ENCODE measurements around the gene DCAF4. TPM values are rescaled to one million over a fixed set of nuclear protein-coding genes. Genes with fewer than 3 reads are reported as not detected.
A peak's percentile ranks its signal among the peaks of the same experiment; 100 is the strongest.

Gene DCAF4
- total RNA-seq, 1 experiment from 2014 or later: 19.6 TPM

DNA sequence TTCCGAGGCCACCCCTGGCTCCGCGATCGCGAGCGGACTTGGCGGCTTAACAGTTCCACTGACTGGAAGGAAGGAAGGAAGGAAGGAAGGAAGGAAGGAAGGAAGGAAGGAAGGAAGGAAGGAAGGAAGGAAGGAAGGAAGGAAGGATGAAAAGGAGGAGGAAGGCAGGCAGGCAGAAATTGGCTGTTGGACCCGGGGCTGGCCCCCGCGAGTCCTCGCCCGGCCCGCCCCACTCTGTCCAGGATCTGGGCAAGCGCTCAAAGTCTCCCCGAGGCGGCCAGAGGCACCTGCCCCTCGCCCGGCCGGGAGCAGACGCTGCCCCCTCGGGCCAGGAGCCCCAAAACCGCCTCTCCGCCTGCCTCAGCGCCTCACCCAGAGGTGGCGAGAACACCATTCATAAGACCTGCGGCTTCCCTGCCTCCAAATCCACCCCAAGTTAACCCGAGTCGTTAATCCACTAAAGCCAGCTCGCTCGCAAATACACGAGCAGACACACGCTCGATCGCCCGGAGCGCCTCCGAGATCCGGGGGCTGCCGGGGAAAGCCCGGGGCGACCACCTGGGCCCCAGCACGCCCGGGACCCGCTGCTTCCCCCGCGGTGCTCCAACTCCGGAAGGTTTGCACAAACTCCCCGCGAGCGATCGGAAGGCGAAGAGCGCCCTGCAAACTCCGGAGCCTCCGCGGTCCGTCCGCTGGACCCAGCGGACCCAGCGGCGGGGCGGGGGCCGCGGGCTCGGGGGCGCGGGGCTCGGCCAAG lies 33.2 kb upstream of the DCAF4 start:
- CTCF ChIA-PET: interaction anchor here (1.2 to 2.6 kb wide), 8 partner anchors 12 to 379 kb away, joined by 4 to 25 read pairs (median 6); no protein-coding TSS in a partner anchor
- no peaks in the 10 kb centered on the region for H3K9me3 Mint-ChIP-seq
- H3K27me3 Mint-ChIP-seq (ENCODE audit: low read depth): peaks cover 83% of the 10 kb centered on the region
- peak overlapping the region; percentile 88 for H3K4me3 Mint-ChIP-seq
- peaks cover 47% of the 10 kb centered on the region for H3K4me1 Mint-ChIP-seq
- 0 out of 2 replicates have a peak, but pooled peaks have one; percentile 12 for TF ChIP-seq MYBL2 (CRISPR knock-in tag; IDR thresholded peaks at IDR 0.05)
- TF ChIP-seq, protein P1, sequence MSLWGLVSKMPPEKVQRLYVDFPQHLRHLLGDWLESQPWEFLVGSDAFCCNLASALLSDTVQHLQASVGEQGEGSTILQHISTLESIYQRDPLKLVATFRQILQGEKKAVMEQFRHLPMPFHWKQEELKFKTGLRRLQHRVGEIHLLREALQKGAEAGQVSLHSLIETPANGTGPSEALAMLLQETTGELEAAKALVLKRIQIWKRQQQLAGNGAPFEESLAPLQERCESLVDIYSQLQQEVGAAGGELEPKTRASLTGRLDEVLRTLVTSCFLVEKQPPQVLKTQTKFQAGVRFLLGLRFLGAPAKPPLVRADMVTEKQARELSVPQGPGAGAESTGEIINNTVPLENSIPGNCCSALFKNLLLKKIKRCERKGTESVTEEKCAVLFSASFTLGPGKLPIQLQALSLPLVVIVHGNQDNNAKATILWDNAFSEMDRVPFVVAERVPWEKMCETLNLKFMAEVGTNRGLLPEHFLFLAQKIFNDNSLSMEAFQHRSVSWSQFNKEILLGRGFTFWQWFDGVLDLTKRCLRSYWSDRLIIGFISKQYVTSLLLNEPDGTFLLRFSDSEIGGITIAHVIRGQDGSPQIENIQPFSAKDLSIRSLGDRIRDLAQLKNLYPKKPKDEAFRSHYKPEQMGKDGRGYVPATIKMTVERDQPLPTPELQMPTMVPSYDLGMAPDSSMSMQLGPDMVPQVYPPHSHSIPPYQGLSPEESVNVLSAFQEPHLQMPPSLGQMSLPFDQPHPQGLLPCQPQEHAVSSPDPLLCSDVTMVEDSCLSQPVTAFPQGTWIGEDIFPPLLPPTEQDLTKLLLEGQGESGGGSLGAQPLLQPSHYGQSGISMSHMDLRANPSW (CRISPR knock-in tag; conservative IDR thresholded peaks at IDR 0.05; ENCODE audit: low read depth): no peak
- no peak overlapping the region for H3K27ac Mint-ChIP-seq
- ATAC-seq (no peak), DNase-seq (ENCODE audit: low spot score) (peak; percentile 46)
- POLR2A ChIA-PET: no interaction called here
- H3K36me3 Mint-ChIP-seq: no peaks in the 10 kb centered on the region

DNA sequence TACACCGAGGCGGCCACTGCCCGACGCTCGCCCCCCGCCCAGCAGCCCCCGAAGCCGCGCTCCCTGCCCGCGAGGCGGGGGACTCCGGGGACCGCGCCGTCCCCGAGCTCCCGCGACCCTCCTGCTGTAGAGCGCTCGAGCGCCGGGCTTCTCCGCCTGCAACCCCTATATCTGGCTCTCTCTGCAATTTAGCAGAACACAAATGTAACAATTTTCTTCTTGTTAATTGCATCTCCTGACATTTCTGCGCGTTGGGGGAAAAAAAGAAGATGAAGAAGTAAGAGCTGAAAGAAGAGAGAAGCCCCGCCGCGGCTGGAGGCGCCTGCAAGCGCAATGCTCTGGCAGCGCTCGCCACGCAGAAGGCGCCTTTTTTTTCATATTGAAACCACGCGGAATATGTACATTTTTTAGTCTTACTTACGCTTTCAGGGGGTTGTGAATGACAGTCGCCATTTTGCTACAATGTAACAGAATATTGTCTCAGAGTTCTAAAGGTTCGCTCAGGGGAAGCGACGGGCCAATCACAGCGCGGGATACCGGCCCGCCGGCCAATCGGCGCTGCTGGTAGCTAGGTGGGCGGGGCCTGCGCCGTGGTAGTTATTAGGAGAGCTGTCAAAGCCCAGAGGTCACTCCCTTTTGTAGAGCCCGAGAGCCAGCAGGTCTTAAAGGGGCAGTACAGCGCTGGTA lies 32.5 kb upstream of the DCAF4 start, which contains the start of gene DPF3:
Gene DPF3, minus strand, starts transcription at position 466 of the 687 bp plus-strand sequence. Its CDS starts 13 bp downstream, at position 453.
- no peak within 1 kb of the TSS for H3K27ac Mint-ChIP-seq

GRCh38 chr14:72894323-72894622 lies 32.0 kb upstream of the DCAF4 start:
- Mint-ChIP-seq H3K27ac (no peak overlapping the region), H3K27me3 (ENCODE audit: low read depth) (peaks cover 80% of the 10 kb centered on the region), H3K4me3 (peak overlapping the region; percentile 92), H3K9me3 (no peaks in the 10 kb centered on the region), H3K36me3 (no peaks in the 10 kb centered on the region), H3K4me1 (peaks cover 37% of the 10 kb centered on the region)
- ATAC-seq: no peak
- ChIA-PET CTCF (interaction anchor here (0.7 to 2.6 kb wide), 16 partner anchors 9 to 380 kb away, joined by 3 to 25 read pairs (median 4); no protein-coding TSS in a partner anchor), POLR2A (interaction anchor here (0.6 to 1.1 kb wide), 2 partner anchors 11 to 487 kb away, joined by 3 to 4 read pairs; no protein-coding TSS in a partner anchor)
- no peak for DNase-seq (ENCODE audit: low spot score)
- TF ChIP-seq, protein P2, sequence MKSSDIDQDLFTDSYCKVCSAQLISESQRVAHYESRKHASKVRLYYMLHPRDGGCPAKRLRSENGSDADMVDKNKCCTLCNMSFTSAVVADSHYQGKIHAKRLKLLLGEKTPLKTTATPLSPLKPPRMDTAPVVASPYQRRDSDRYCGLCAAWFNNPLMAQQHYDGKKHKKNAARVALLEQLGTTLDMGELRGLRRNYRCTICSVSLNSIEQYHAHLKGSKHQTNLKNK (CRISPR knock-in tag; IDR thresholded peaks at IDR 0.05): no peak
- TF ChIP-seq FOXP4 (CRISPR knock-in tag; IDR thresholded peaks at IDR 0.05) (no peak), RELA (CRISPR knock-in tag; IDR thresholded peaks at IDR 0.05; ENCODE audit: borderline replicate concordance) (no peak), ETV6 (CRISPR knock-in tag; IDR thresholded peaks at IDR 0.05) (no peak), HMGA2 (CRISPR knock-in tag; IDR thresholded peaks at IDR 0.05) (no peak), CBFB (CRISPR knock-in tag; IDR thresholded peaks at IDR 0.05; ENCODE audit: low read depth) (no peak), ZNF532 (CRISPR knock-in tag; IDR thresholded peaks at IDR 0.05; ENCODE audit: borderline replicate concordance) (no peak), ZNF423 (CRISPR knock-in tag; IDR thresholded peaks at IDR 0.05) (no peak), TEAD1 (CRISPR knock-in tag; IDR thresholded peaks at IDR 0.05) (no peak), ATF1 (CRISPR knock-in tag; IDR thresholded peaks at IDR 0.05) (no peak)
- TF ChIP-seq, protein P3, sequence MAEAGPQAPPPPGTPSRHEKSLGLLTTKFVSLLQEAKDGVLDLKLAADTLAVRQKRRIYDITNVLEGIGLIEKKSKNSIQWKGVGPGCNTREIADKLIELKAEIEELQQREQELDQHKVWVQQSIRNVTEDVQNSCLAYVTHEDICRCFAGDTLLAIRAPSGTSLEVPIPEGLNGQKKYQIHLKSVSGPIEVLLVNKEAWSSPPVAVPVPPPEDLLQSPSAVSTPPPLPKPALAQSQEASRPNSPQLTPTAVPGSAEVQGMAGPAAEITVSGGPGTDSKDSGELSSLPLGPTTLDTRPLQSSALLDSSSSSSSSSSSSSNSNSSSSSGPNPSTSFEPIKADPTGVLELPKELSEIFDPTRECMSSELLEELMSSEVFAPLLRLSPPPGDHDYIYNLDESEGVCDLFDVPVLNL (CRISPR knock-in tag; IDR thresholded peaks at IDR 0.05; ENCODE audit: borderline replicate concordance, low read depth): no peak
- TF ChIP-seq, protein P1 (CRISPR knock-in tag; conservative IDR thresholded peaks at IDR 0.05; ENCODE audit: low read depth): no peak

More for the DNA sequence above, 32.5 kb upstream of the DCAF4 start, which contains the start of gene DPF3:
- H3K9me3 Mint-ChIP-seq: no peaks in the 10 kb centered on the region
- no peaks in the 10 kb centered on the region for H3K36me3 Mint-ChIP-seq
- H3K4me3 Mint-ChIP-seq: peak within 1 kb of the TSS; percentile 92
- DNase-seq (ENCODE audit: low spot score): peak; percentile 98
- ChIA-PET CTCF (interaction anchor here (0.7 to 2.6 kb wide), 16 partner anchors 9 to 380 kb away, joined by 3 to 25 read pairs (median 4); no protein-coding TSS in a partner anchor), POLR2A (interaction anchor here (0.6 to 1.1 kb wide), 2 partner anchors 10 to 487 kb away, joined by 3 to 4 read pairs; no protein-coding TSS in a partner anchor)
- peak; percentile 66 for TF ChIP-seq NFYB (CRISPR knock-in tag; conservative IDR thresholded peaks at IDR 0.05; ENCODE audit: low read depth)
- no peak for TF ChIP-seq NFATC4 (CRISPR knock-in tag; IDR thresholded peaks at IDR 0.05)
- 0 out of 2 replicates have a peak, but pooled peaks have one; percentile 23 for TF ChIP-seq SP1 (CRISPR knock-in tag; conservative IDR thresholded peaks at IDR 0.05)
- no peak for TF ChIP-seq JUN (CRISPR knock-in tag; IDR thresholded peaks at IDR 0.05)
- peaks cover 40% of the 10 kb centered on the region for H3K4me1 Mint-ChIP-seq
- H3K27me3 Mint-ChIP-seq (ENCODE audit: low read depth): peaks cover 85% of the 10 kb centered on the region
- ATAC-seq: peak; percentile 90

Data from WTC11 (cell line).